GM15510 (cell line): Measurements from ENCODE around the gene DZANK1.

Source experiments
- POLR2A ChIP-seq: IDR thresholded peaks from 3 replicates; pipeline ENCODE4 v1.6.1; 2011; ENCODE audit warnings: borderline replicate concordance; ENCODE audit not compliant: insufficient read length; ENCODE audit errors: extremely low read depth

DZANK1 gene

DNA sequence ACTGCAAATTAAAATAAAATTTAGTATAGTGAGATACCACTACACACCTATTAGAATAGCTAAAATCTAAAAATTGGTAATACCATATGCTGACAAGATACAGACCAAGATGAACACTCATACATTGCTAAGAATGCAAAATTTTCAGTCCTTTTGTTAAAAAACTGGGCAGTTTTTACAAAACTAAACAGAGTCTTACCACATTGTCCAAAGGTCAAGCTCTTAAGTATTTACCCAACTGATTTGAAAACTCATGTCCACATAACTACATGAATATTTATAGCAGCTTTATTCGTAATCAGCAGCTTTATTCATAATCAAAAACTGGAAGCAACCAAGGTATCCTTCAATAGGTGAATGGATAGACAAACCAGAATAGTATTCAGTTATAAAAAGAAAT is 10.4 kb upstream of the DZANK1 start:
- no peak for TF ChIP-seq POLR2A

- TF ChIP-seq POLR2A, result no peak
These were observed 296 bp downstream of the DZANK1 start for GRCh38 chr20:18466574-18466893.

DNA sequence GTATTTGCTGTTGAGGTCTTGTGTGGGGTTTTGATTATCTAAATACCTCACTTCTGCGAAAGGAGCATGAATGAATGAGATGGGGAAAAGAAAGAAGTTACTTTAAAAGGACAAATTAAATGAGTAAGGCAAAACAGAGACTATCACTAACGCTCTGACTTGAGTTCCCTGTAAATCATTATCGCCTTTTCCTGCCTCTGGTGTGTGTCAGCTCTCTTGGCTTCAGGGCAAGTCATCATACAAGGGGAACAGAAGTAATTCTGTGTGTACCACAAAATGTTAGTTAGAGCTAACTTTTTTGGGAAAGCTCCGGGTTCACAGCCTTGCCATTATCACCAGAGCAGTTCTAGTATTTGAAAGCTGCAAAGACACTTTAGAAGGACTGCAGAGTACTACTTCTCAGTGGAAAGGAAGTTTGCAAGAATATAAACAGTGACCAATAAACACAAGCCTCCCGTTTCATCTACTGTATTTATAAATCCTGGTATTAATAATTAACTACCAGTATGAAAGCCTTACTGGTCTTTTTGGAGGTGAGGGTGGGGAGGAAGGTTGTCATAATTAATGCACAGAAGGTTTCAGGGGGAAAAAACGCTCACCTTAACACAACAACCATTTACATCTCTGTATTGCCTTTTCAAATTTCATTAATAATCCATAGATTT is 1.2 kb downstream of the DZANK1 start:
- no peak for TF ChIP-seq POLR2A

DNA sequence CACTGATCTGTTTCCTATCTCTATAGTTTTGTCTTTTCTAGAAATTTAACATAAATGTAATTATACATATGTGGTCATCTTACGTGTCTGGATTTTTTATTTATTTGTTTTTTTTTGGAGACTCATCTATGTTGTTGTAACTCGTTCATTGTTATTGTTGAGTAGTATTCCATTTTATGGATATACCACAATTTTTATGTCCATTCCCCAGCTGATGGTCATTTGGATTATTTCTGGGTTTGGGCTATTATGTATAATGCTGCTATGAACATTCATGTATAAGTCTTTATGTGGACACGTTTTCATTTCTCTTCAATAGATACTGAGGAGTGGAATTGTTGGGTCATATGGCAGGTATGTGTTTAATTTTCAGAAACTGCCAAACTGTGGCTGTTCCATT is 10.2 kb downstream of the DZANK1 start:
- TF ChIP-seq POLR2A, result no peak

DNA sequence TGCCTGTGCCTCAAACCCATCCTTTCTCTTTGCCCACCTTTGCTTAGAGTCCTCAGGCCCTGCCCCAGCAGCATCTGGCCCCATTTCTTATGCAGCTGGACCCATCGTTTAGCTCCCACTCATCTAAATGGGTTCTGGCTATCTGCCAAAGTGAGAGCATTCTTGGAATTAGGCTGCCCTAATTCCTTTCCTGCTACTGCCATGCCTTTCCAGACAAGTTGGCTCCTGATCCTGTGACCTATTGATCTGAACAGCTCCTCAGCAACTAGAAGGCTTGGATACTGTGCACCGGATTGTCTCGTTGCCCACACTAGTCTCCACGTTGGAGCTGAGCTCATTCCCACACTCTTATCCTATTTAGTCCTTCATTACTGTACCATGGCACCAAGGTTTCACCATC is 22.9 kb downstream of the DZANK1 start:
- no peak for TF ChIP-seq POLR2A

DNA sequence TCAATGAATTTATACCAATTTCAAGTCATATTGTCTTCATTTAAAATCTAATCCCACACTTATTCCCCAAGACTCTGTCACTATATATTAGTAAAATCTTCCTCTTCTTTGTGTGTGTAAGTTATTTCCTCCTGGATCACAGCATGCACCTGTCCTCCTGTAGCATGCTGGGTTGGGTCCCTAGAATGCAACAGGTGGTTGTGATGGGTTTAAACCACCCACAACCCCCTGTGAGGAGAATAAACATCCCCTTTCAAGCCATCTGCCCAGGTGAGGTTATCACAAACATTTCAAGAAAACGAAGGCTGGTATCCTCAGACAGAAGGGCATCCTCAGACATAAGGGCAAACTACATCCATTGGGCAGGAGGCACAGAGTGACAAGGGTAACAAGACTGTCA is 26.4 kb downstream of the DZANK1 start:
- no peak for TF ChIP-seq POLR2A

GRCh38 chr20:18436847-18437246 is 30.0 kb downstream of the DZANK1 start:
- no peak for TF ChIP-seq POLR2A

- no peak for TF ChIP-seq POLR2A
These were observed 35.6 kb downstream of the DZANK1 start for GRCh38 chr20:18431206-18431605.

- no peak for TF ChIP-seq POLR2A
These were observed 36.5 kb downstream of the DZANK1 start for GRCh38 chr20:18430172-18430826.

DNA sequence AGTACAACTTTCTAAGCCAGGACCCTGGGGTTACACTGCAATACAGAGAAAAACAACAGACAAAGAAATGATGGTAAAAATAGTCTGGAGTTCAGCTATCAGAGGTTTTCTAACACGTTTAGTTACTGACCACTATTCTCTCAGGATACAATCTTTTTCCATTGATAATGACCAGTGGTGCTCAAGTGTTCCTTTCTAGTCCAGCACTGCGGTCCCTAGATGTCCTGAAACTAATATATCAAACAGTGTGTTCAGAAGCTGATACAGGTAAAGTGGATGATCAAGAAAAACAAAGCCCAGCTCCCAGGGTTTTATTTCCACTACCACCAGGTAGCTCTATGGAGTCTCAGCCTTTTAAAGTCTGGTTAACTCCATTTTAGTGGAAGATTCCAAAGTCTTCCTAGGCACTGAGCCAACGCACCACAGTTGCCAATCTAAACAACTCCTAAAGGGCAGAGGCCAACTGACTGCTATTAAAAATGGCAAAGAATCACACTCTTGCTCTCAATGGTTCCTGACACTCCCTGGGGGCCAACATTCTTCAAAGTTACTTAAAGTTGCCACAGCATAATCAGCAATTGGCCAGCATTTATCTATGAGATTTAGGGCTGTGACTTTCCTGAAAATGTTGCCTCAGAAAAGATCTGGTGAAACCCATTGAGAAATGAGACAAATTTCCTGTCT is 38.2 kb downstream of the DZANK1 start:
- TF ChIP-seq POLR2A, result no peak

- TF ChIP-seq POLR2A, result no peak
These were observed 39.6 kb downstream of the DZANK1 start for GRCh38 chr20:18427214-18427613.

GRCh38 chr20:18421608-18422007 is 45.2 kb downstream of the DZANK1 start:
- no peak for TF ChIP-seq POLR2A

DNA sequence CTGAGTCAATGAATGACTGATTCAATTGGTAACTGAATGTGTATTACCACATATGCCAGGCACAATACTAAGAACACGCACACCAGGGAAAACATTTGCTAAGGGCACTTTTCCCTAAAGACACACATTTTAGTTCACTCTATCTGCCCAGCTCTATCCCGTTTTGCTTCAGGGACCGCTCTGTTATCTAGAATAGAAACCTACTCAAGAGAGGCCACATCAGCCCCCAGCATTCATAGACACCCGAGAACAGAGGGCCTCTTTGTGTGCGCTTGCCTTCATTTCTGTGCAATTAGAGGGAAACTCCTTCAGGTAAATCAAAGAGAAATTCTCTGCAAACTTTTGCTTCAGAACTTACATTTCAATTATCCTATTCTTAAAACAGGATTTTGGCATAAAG is 50.3 kb downstream of the DZANK1 start:
- TF ChIP-seq POLR2A, result no peak

GRCh38 chr20:18414140-18414539 is 52.7 kb downstream of the DZANK1 start:
- TF ChIP-seq POLR2A, result no peak

DNA sequence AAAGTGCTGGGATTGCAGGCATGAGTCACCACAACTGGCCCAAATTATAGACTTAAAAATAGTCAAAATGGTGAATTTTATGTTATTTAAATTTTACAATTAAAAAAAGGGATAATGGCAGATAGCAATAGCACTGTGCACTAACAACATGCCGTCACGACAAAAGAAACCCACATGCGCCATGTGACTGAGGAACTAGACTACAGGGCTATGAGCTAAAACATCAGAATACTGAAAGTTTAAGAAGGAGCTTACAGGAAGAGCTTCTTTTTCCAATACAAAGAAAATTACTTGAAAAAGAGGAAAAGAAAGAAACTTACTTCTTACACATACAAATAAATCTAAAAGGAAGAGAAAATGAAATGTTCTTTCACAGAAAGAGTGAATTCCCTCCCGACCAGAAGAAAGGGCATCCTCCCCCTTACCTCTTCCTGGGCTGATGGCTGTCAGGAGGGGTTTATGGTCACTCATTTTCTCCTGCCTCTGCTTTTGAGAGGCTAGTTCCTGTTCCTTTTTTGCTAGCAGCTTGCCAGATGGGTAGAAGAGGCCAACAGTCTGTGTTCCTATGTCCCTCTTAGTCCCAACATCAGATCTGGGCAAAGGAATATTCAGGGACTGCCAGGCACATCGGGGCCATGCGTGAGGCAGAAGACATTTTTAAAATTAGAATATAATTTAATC is 54.5 kb downstream of the DZANK1 start:
- no peak for TF ChIP-seq POLR2A

GRCh38 chr20:18405826-18406225 is 61.0 kb downstream of the DZANK1 start:
- no peak for TF ChIP-seq POLR2A

DNA sequence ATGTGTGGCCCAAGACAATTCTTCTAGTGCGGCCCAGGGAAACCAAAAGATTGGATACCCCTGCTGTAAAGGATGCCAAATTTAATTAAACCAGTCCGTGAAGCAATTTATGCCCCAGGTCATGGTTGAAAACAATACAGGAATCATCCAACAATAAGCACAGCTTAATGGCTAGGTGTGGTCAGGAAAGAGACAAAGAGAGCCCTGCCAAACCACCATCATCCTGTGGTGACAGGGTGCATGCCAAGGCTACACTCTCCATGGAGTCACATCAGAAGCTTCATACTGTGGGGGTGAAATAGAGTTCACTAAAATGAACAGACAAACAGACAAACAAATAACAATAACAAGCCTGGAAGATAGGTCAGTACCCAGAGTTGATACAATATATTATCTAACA is 62.7 kb downstream of the DZANK1 start:
- no peak for TF ChIP-seq POLR2A

DNA sequence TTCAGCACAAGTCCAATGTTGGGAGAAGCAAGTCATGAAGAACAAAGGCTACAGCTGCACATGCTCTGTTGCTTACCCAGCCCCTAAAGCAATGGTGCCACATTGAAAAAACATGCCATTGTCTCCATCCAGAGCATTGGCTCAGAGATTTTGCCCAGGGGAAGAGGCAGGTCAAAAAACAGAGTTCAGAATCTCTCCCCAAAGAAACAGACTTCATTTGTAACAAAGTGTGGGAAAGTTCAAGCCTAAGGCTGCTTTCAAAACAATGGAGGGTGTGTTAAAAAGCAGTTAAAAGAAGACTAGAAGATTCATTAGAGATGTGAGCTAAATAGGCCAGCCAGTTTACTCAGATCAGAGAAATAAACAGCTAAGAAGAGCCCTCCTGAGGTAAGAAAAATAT is 63.6 kb downstream of the DZANK1 start:
- TF ChIP-seq POLR2A, result no peak
